BLaER1 (cell line): ENCODE data around the gene NRG3.

ENCODE experiments used
- H3K27ac ChIP-seq: shearing (Covaris generic); formaldehyde crosslinking; 2 replicates; pipeline ENCODE4 v1.8.1; 2022
- H3K27me3 ChIP-seq: shearing (Covaris generic); formaldehyde crosslinking; 2 replicates; pipeline ENCODE4 v1.8.1; 2022
- H3K36me3 ChIP-seq: shearing (Covaris generic); formaldehyde crosslinking; 2 replicates; pipeline ENCODE4 v1.8.1; 2022
- H3K4me1 ChIP-seq: shearing (Covaris generic); formaldehyde crosslinking; 2 replicates; pipeline ENCODE4 v1.8.1; 2022
- H3K4me2 ChIP-seq: shearing (Covaris generic); formaldehyde crosslinking; 2 replicates; pipeline ENCODE4 v1.8.1; 2022
- H3K4me3 ChIP-seq: shearing (Covaris generic); formaldehyde crosslinking; 2 replicates; pipeline ENCODE4 v1.8.1; 2022
- H3K9ac ChIP-seq: shearing (Covaris generic); formaldehyde crosslinking; 2 replicates; pipeline ENCODE4 v1.8.1; 2022
- H3K9me3 ChIP-seq: shearing (Covaris generic); formaldehyde crosslinking; 2 replicates; pipeline ENCODE4 v1.8.1; 2022
- H4K20me1 ChIP-seq: shearing (Covaris generic); formaldehyde crosslinking; 2 replicates; pipeline ENCODE4 v1.8.1; 2022
- Cebpa-rat ChIP-seq: shearing (Covaris generic); IDR thresholded peaks from 2 replicates; pipeline ENCODE4 v1.8.1; 2022

The NRG3 gene

GRCh38 chr10:82245157-82245556, 370.2 kb downstream of the NRG3 start:
- no peak for TF ChIP-seq Cebpa-rat
- Histone ChIP-seq H3K4me1 (no peaks in the 10 kb centered on the region; the same call in 1 of the 2 replicates), H4K20me1 (no peaks in the 10 kb centered on the region), H3K4me3 (no peak overlapping the region), H3K9me3 (no peaks in the 10 kb centered on the region), H3K27me3 (no peaks in the 10 kb centered on the region), H3K27ac (no peak overlapping the region), H3K36me3 (peaks cover 10% of the 10 kb centered on the region), H3K9ac (no peak overlapping the region), H3K4me2 (no peak overlapping the region)

DNA sequence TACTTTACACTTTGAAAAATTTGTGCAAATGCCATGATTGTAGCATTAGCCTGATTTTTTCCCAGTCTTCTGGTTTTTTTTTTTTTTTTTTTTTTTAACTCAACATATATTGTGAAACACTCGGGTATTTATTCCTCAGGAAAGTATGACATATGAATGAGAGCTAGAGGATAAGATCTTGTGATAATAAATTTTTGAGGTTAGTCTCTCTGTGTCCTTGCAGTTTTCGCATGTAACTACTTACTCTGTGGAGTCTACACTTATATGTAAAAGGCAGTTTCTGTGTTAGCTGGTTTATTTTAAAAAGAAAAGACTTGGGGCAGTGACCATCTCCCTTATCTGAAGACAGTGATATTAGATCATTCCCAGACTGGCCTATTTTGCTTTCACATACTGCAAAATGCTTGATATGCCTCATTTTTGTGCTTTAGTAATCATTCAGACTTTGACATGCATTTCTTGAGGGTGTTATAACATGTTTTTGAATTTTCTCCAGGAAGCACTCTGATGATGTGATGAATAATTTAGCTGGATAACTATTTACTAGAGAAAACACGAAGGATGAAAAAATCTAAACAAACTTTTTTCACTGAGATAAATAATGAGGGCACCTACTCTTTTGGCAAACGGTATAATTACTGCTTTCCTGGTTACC, 371.0 kb downstream of the NRG3 start:
- Histone ChIP-seq H3K36me3 (peaks cover 18% of the 10 kb centered on the region), H3K4me2 (no peak overlapping the region), H3K9ac (no peak overlapping the region), H3K4me1 (no peaks in the 10 kb centered on the region; the same call in 1 of the 2 replicates), H3K4me3 (no peak overlapping the region), H3K27me3 (no peaks in the 10 kb centered on the region), H3K27ac (no peak overlapping the region), H4K20me1 (no peaks in the 10 kb centered on the region), H3K9me3 (no peaks in the 10 kb centered on the region)
- no peak for TF ChIP-seq Cebpa-rat

DNA sequence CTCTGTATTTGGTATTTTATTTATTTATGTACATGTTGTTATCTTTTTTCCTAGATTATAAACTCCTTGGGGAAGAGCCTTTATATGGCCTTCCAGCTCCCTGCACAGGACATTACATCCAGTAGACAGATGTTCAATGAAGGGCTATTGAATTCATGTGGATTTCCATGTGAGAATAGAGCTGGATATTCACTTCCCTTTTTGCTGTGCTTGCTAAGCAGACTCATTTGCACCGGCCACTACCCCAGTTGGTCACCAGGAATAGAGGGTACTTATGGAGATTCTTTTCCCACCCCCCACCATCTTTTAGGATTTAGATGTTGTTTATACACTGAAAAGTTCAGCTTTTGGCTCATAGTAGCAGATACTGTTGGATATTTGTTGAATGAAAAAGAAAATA, 374.1 kb downstream of the NRG3 start:
- no peaks in the 10 kb centered on the region; the same call in 1 of the 2 replicates for H3K4me1 ChIP-seq
- no peak overlapping the region for H3K9ac ChIP-seq
- no peak overlapping the region for H3K4me3 ChIP-seq
- TF ChIP-seq Cebpa-rat, result no peak
- H3K27ac ChIP-seq, result no peak overlapping the region
- H4K20me1 ChIP-seq, result no peaks in the 10 kb centered on the region
- H3K36me3 ChIP-seq, result peaks cover 22% of the 10 kb centered on the region
- H3K4me2 ChIP-seq, result no peak overlapping the region
- no peaks in the 10 kb centered on the region for H3K9me3 ChIP-seq
- no peaks in the 10 kb centered on the region for H3K27me3 ChIP-seq

DNA sequence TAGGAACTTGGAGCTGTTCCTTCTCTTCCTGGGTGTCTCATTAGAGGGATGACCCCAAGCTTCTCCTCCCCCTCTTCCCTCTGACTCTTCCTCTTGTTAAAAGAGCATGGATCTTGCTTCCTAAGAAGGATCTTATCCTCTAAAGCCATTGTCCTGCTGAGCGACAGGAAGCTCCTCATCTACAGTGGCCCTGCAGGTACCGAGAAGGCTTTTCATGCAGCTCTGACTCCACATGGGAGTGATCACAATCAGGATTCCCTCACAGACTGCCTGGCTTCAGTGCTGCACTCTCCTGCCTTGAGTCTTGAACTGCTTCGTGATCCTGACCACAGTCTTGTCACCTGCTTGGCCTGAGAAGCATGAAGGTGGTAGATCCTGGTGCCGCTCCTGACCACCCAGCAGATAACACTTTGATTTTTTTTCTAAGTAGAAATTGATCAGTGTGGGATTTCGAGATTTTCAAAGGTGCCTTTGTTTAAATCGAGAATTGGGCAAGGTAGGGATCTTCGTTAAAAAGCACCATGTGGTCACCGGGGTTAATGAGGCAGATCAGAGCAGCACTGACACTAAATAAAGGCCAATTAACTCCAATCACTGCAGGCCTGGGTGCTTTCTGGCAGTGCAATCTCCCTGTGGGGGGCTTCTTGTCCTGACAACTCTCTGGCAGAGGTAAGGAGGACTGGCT, 376.4 kb downstream of the NRG3 start:
- H3K9me3 ChIP-seq, result no peaks in the 10 kb centered on the region
- H3K27me3 ChIP-seq, result no peaks in the 10 kb centered on the region
- no peak for TF ChIP-seq Cebpa-rat
- H3K4me3 ChIP-seq, result no peak overlapping the region
- H3K4me2 ChIP-seq, result no peak overlapping the region
- no peaks in the 10 kb centered on the region for H4K20me1 ChIP-seq
- no peak overlapping the region for H3K9ac ChIP-seq
- peaks cover 10% of the 10 kb centered on the region for H3K4me1 ChIP-seq
- peaks cover 18% of the 10 kb centered on the region for H3K36me3 ChIP-seq
- no peak overlapping the region for H3K27ac ChIP-seq

DNA sequence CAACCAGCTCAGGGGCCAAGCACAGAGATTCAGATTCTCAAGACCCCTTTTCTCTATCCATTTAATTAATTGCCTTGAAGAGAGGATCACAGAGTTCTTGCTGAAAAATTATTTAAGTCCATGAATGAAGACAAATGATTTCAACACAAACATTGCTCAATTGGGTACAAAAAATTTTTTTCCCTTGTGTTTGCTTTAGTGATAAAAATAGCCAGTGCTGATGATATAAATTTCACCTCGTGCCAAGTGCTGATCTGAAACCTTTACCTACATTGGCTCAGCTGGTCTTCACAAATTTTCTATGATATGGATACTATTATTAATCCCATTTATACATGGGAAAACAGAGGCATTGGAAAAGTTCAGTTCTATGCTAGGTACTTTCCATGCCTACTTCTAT, 377.1 kb downstream of the NRG3 start:
- H3K4me1 ChIP-seq, result peaks cover 17% of the 10 kb centered on the region
- no peak overlapping the region for H3K27ac ChIP-seq
- H3K27me3 ChIP-seq, result no peaks in the 10 kb centered on the region
- no peak overlapping the region for H3K9ac ChIP-seq
- H3K9me3 ChIP-seq, result no peaks in the 10 kb centered on the region
- H3K4me2 ChIP-seq, result no peak overlapping the region
- peaks cover 18% of the 10 kb centered on the region for H3K36me3 ChIP-seq
- no peaks in the 10 kb centered on the region for H4K20me1 ChIP-seq
- TF ChIP-seq Cebpa-rat, result no peak
- H3K4me3 ChIP-seq, result no peak overlapping the region

DNA sequence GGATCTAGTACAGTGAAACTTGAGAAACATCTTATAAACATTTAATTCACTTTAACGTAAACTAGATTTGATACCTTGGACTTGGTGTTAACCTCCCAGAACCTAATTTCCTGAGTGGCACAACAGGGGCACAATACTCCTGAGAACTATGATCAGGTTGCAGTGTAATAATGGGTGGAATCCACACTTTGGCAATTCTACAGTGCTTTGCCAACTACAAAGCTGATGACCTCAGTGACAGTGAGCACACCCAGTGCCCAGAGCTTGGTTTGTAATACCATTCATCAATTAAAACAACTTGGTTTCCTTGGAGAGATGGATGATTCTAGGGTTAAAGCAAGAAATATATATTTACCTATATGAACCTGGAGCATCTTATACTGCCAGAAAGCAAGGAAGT, 379.2 kb downstream of the NRG3 start:
- Histone ChIP-seq H3K4me2 (no peak overlapping the region), H3K9ac (no peak overlapping the region)

GRCh38 chr10:82256275-82256674, 381.3 kb downstream of the NRG3 start:
- Histone ChIP-seq H3K36me3 (peaks cover 14% of the 10 kb centered on the region), H4K20me1 (no peaks in the 10 kb centered on the region), H3K9me3 (no peaks in the 10 kb centered on the region), H3K4me1 (peaks cover 17% of the 10 kb centered on the region), H3K27ac (no peak overlapping the region), H3K9ac (no peak overlapping the region), H3K4me2 (peak overlapping the region; percentile 8; the same call in 1 of the 2 replicates), H3K27me3 (no peaks in the 10 kb centered on the region), H3K4me3 (no peak overlapping the region)
- TF ChIP-seq Cebpa-rat, result no peak

More for the DNA sequence above, 379.2 kb downstream of the NRG3 start:
- no peaks in the 10 kb centered on the region for H4K20me1 ChIP-seq
- peaks cover 18% of the 10 kb centered on the region for H3K36me3 ChIP-seq
- H3K4me3 ChIP-seq, result no peak overlapping the region
- H3K4me1 ChIP-seq, result peaks cover 17% of the 10 kb centered on the region
- no peaks in the 10 kb centered on the region for H3K27me3 ChIP-seq
- TF ChIP-seq Cebpa-rat, result no peak
- no peaks in the 10 kb centered on the region for H3K9me3 ChIP-seq
- H3K27ac ChIP-seq, result no peak overlapping the region

- peak overlapping the region; percentile 45; the same call in 1 of the 2 replicates for H3K4me2 ChIP-seq
Measured at GRCh38 chr10:82266438-82266837, 391.4 kb downstream of the NRG3 start.

DNA sequence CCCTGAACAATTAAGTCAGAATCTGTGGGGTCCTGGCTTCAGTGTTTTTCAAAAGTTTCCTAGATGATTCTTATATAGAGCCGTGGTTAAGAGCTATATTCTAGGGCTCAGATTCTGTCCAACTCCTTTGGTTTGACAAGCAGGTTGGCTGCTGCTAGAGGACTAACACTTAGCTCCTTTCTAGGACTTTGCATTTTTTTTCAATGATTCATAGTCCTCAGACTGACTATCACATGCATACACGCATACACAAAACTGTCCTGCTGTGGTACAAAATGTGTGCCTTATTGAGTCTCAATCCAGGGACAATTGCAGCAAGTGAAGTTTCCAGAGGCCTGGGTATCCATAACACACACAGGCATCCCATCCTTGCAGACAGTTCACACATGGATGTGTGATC, 392.0 kb downstream of the NRG3 start:
- Histone ChIP-seq H3K9me3 (no peaks in the 10 kb centered on the region), H3K36me3 (peaks cover 6% of the 10 kb centered on the region; the same call in 1 of the 2 replicates), H3K4me1 (peaks cover 32% of the 10 kb centered on the region), H3K9ac (no peak overlapping the region), H3K27me3 (no peaks in the 10 kb centered on the region), H3K4me2 (peak overlapping the region; percentile 45), H3K4me3 (no peak overlapping the region), H4K20me1 (peaks cover 23% of the 10 kb centered on the region; the same call in 1 of the 2 replicates), H3K27ac (no peak overlapping the region)
- TF ChIP-seq Cebpa-rat, result no peak

More at GRCh38 chr10:82266438-82266837, 391.4 kb downstream of the NRG3 start:
- H3K36me3 ChIP-seq, result peaks cover 12% of the 10 kb centered on the region; the same call in 1 of the 2 replicates
- H3K27ac ChIP-seq, result no peak overlapping the region
- H3K9me3 ChIP-seq, result no peaks in the 10 kb centered on the region
- no peak for TF ChIP-seq Cebpa-rat
- peaks cover 23% of the 10 kb centered on the region; the same call in 1 of the 2 replicates for H4K20me1 ChIP-seq
- H3K9ac ChIP-seq, result no peak overlapping the region
- H3K4me3 ChIP-seq, result no peak overlapping the region
- H3K4me1 ChIP-seq, result peaks cover 32% of the 10 kb centered on the region
- H3K27me3 ChIP-seq, result no peaks in the 10 kb centered on the region

DNA sequence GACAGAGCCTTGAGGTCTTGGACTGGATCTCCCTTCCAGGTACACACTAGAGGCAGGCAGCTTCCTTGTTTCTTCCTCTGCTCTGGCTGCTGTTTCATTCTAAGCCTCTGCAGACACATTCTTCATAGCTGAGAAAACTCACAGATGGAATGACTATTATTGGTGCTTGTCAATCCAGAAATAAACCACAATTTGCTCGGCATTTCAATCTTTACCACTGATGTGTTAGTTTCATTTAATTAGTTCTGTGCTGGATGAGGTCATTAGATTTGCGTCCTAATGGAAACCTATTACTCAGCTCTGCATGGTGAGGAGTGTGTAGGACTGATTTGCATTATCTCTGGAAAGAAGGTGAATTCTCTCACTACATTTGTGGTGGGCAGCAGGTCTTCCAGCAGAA, 392.5 kb downstream of the NRG3 start:
- no peak overlapping the region for H3K4me3 ChIP-seq
- H3K9me3 ChIP-seq, result no peaks in the 10 kb centered on the region
- peaks cover 23% of the 10 kb centered on the region; the same call in 1 of the 2 replicates for H4K20me1 ChIP-seq
- no peak overlapping the region for H3K27ac ChIP-seq
- peaks cover 32% of the 10 kb centered on the region for H3K4me1 ChIP-seq
- TF ChIP-seq Cebpa-rat, result no peak
- no peaks in the 10 kb centered on the region for H3K27me3 ChIP-seq
- peaks cover 6% of the 10 kb centered on the region; the same call in 1 of the 2 replicates for H3K36me3 ChIP-seq
- no peak overlapping the region for H3K9ac ChIP-seq
- H3K4me2 ChIP-seq, result peak overlapping the region; percentile 45
